Subcutaneous abdominal adipose tissue (tissue), 5 donors: ENCODE data around the gene HOXA3.
A peak's percentile ranks its signal among the peaks of the same experiment; 100 is the strongest.

Source experiments
- H3K27ac ChIP-seq: one replicate; pipeline ENCODE4 v1.7.0; 2013; ENCODE audit warnings: low read depth, mild to moderate bottlenecking, inconsistent platforms, low read length, moderate library complexity
- H3K27me3 ChIP-seq, 5 donors: one replicate each; pipeline ENCODE4 v1.7.0; 2013; ENCODE audit warnings: low read length in 5 of 5, inconsistent platforms in 1 of 5; ENCODE audit not compliant: control insufficient read depth in 5 of 5, insufficient read depth in 4 of 5
- H3K36me3 ChIP-seq, 5 donors: one replicate each; pipeline ENCODE4 v1.7.0; 2013; ENCODE audit warnings: low read length in 5 of 5; ENCODE audit not compliant: control insufficient read depth in 5 of 5, insufficient read depth in 5 of 5
- H3K4me1 ChIP-seq, 5 donors: one replicate each; pipeline ENCODE4 v1.7.0; 2013; ENCODE audit warnings: low read length in 5 of 5, mild to moderate bottlenecking in 3 of 5, moderate library complexity in 1 of 5; ENCODE audit not compliant: control insufficient read depth in 5 of 5, insufficient read depth in 5 of 5
- H3K4me3 ChIP-seq, 5 donors: one replicate each; pipeline ENCODE4 v1.7.0; 2013; ENCODE audit warnings: low read length in 5 of 5, low read depth in 1 of 5
- H3K9ac ChIP-seq, 5 donors: one replicate each; pipeline ENCODE4 v1.7.0; 2013; ENCODE audit warnings: low read length in 5 of 5, mild to moderate bottlenecking in 4 of 5, moderate library complexity in 3 of 5
- H3K9me3 ChIP-seq, 5 donors: one replicate each; pipeline ENCODE4 v1.7.0; 2013; ENCODE audit warnings: low read length in 5 of 5; ENCODE audit not compliant: control insufficient read depth in 5 of 5
- donor health status: healthy.
- donor health status: healthy.
- donor health status: healthy.
- donor health status: healthy.
- donor health status: healthy.

The HOXA3 gene

DNA sequence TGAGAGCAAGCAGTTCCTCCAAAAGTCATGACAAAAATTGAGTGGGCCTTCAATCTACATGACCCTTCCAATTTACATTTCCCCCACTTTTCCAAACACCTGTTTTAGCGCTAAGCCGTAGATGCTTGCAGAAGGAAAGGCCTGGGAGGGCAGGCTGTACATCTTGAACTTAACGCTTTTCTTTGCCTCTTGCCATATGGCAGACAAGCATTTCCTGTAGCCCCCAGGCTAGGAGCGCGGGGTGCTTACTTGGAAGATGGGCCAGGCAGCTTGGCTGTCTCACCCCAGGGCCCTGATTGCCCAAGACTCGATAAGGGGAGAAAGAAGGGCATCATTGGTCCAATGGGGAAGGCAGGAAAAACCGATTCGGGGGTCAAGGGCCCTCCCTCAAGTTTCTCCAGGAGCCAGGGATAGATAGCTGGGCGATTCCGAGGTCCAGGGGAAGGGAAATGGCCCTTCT is 20.0 kb upstream of the HOXA3 start:
- Histone ChIP-seq H3K27me3 (peaks cover 0 to 28% (median 12%) of the 10 kb centered on the region in 5 donors), H3K9ac (peak overlapping the region; percentile 7 to 71 (median 63)), H3K4me3 (peak overlapping the region; percentile 69 to 86 (median 76)), H3K36me3 (no peaks in the 10 kb centered on the region), H3K9me3 (no peaks in the 10 kb centered on the region), H3K4me1 (peaks cover 0 to 90% (median 87%) of the 10 kb centered on the region in 5 donors), H3K27ac (peak overlapping the region; percentile 98)

DNA sequence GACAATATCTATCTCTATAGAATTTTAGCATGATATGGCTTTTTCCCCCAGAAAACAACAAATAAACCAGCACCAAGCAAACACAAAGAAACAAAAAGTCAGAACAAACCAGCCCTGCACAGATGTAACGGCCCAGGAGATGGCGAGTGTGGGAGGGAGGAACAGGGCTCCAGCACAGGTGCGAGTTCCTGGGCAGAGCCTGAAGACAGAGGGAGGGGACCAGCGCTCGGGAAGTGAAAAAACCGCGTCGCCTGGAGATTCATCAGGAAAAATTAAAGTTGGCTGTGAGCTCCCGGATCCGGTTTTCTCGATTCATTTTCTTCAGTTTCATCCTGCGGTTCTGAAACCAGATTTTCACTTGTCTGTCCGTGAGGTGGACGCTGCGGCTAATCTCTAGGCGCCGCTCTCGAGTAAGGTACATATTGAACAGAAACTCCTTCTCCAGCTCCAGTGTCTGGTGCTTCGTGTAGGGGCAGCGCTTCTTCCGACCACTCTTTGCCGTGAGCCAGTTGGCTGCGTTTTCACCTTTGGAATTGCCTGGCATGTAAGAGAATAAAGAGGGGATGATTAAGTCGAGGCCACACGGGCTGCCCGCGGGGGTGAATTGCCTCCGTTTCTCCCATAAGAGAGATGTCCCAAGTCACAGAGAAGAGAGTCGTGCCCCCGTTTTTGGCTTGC is 19.4 kb upstream of the HOXA3 start:
- H3K4me1 ChIP-seq = peaks cover 0 to 90% (median 87%) of the 10 kb centered on the region in 5 donors
- peak overlapping the region; percentile 30 to 72 (median 63) for H3K9ac ChIP-seq
- no peaks in the 10 kb centered on the region for H3K36me3 ChIP-seq
- peak overlapping the region; percentile 69 to 86 (median 76) for H3K4me3 ChIP-seq
- no peaks in the 10 kb centered on the region for H3K9me3 ChIP-seq
- peaks cover 0 to 28% (median 12%) of the 10 kb centered on the region in 5 donors for H3K27me3 ChIP-seq
- H3K27ac ChIP-seq = peak overlapping the region; percentile 98

GRCh38 chr7:27171325-27171636 is 18.9 kb upstream of the HOXA3 start:
- Histone ChIP-seq H3K36me3 (no peaks in the 10 kb centered on the region), H3K27me3 (peaks cover 0 to 28% (median 10%) of the 10 kb centered on the region in 5 donors), H3K4me3 (peak overlapping the region; percentile 69 to 86 (median 76)), H3K27ac (peak overlapping the region; percentile 98), H3K4me1 (peaks cover 0 to 90% (median 87%) of the 10 kb centered on the region in 5 donors), H3K9me3 (no peaks in the 10 kb centered on the region), H3K9ac (peak overlapping the region; percentile 7 to 72 (median 30))

GRCh38 chr7:27170426-27171324 is 18.3 kb upstream of the HOXA3 start:
- no peaks in the 10 kb centered on the region for H3K9me3 ChIP-seq
- peak overlapping the region in 4 of 5 donors; percentile 7 to 76 (median 52) for H3K9ac ChIP-seq
- peak overlapping the region; percentile 98 for H3K27ac ChIP-seq
- peaks cover 0 to 28% (median 10%) of the 10 kb centered on the region in 5 donors for H3K27me3 ChIP-seq
- H3K36me3 ChIP-seq = no peaks in the 10 kb centered on the region
- H3K4me3 ChIP-seq = peak overlapping the region; percentile 69 to 86 (median 80)
- H3K4me1 ChIP-seq = peaks cover 0 to 90% (median 87%) of the 10 kb centered on the region in 5 donors

GRCh38 chr7:27169658-27170425 is 17.5 kb upstream of the HOXA3 start:
- peak overlapping the region; percentile 58 to 86 (median 80) for H3K4me3 ChIP-seq
- H3K4me1 ChIP-seq = peaks cover 0 to 90% (median 85%) of the 10 kb centered on the region in 5 donors
- peak overlapping the region; percentile 98 for H3K27ac ChIP-seq
- H3K9ac ChIP-seq = peak overlapping the region in 3 of 5 donors; percentile 51 to 88 (median 75)
- H3K36me3 ChIP-seq = no peaks in the 10 kb centered on the region
- H3K9me3 ChIP-seq = no peaks in the 10 kb centered on the region
- H3K27me3 ChIP-seq = peaks cover 0 to 23% (median 6%) of the 10 kb centered on the region in 5 donors

- Histone ChIP-seq H3K9ac (peak overlapping the region; percentile 35 to 89 (median 60)), H3K27me3 (peaks cover 0 to 19% (median 3%) of the 10 kb centered on the region in 5 donors), H3K9me3 (no peaks in the 10 kb centered on the region), H3K4me3 (peak overlapping the region; percentile 58 to 86 (median 80)), H3K36me3 (no peaks in the 10 kb centered on the region), H3K27ac (peak overlapping the region; percentile 98), H3K4me1 (peaks cover 0 to 92% (median 89%) of the 10 kb centered on the region in 5 donors)
These were observed 16.0 kb upstream of the HOXA3 start for GRCh38 chr7:27168265-27168947.

- H3K9ac ChIP-seq = peak overlapping the region in 4 of 5 donors; percentile 51 to 89 (median 70)
- H3K36me3 ChIP-seq = no peaks in the 10 kb centered on the region
- H3K9me3 ChIP-seq = no peaks in the 10 kb centered on the region
- H3K27me3 ChIP-seq = peaks cover 0 to 19% (median 3%) of the 10 kb centered on the region in 5 donors
- peaks cover 0 to 94% (median 89%) of the 10 kb centered on the region in 5 donors for H3K4me1 ChIP-seq
- peak overlapping the region; percentile 44 to 86 (median 80) for H3K4me3 ChIP-seq
- peak overlapping the region; percentile 98 for H3K27ac ChIP-seq
These were observed 15.5 kb upstream of the HOXA3 start for GRCh38 chr7:27167916-27168264.

- H3K9me3 ChIP-seq = no peaks in the 10 kb centered on the region
- H3K27me3 ChIP-seq = peaks cover 0 to 15% (median 3%) of the 10 kb centered on the region in 5 donors
- peak overlapping the region; percentile 51 to 89 (median 79) for H3K9ac ChIP-seq
- no peaks in the 10 kb centered on the region for H3K36me3 ChIP-seq
- peak overlapping the region; percentile 48 to 81 (median 81) for H3K4me3 ChIP-seq
- H3K27ac ChIP-seq = peak overlapping the region; percentile 98
- peaks cover 0 to 95% (median 85%) of the 10 kb centered on the region in 5 donors for H3K4me1 ChIP-seq
These were observed 14.4 kb upstream of the HOXA3 start for GRCh38 chr7:27166531-27167505.
